T-helper 2 cell treated with Interferon-gamma antibody and Interleukin-4, amounts not matched to agents 5 μg/mL and 100 μg/mL, for 36 hours (primary cell): ENCODE measurements around the gene ANKRD16.

ENCODE experiments used
- DNase-seq: peaks from one replicate; pipeline ENCODE4 v3.0.0; 2021; ENCODE audit warnings: low spot score
- H3K27ac Mint-ChIP-seq: one replicate; pipeline ENCODE4 v1.8.0; 2021; ENCODE audit warnings: mild to moderate bottlenecking, mixed read lengths
- H3K27me3 Mint-ChIP-seq: one replicate; pipeline ENCODE4 v1.8.0; 2021; ENCODE audit warnings: low read depth, mixed read lengths
- H3K36me3 Mint-ChIP-seq: one replicate; pipeline ENCODE4 v1.8.0; 2021; ENCODE audit warnings: low read depth, mixed read lengths
- H3K4me1 Mint-ChIP-seq: one replicate; pipeline ENCODE4 v1.8.0; 2021; ENCODE audit warnings: low read depth, mixed read lengths
- H3K4me3 Mint-ChIP-seq: one replicate; pipeline ENCODE4 v1.8.0; 2022; ENCODE audit warnings: mild to moderate bottlenecking, moderate library complexity, mixed read lengths
- H3K9me3 Mint-ChIP-seq: one replicate; pipeline ENCODE4 v1.8.0; 2021; ENCODE audit warnings: mixed read lengths

The ANKRD16 gene

GRCh38 chr10:5896208-5897052, 6.7 kb upstream of the ANKRD16 start:
- peak overlapping the region; percentile 91 for H3K27ac Mint-ChIP-seq
- DNase-seq, result no peak
- H3K36me3 Mint-ChIP-seq, result peaks cover 43% of the 10 kb centered on the region
- peaks cover 42% of the 10 kb centered on the region for H3K4me1 Mint-ChIP-seq
- peaks cover 8% of the 10 kb centered on the region for H3K9me3 Mint-ChIP-seq
- H3K4me3 Mint-ChIP-seq, result peak overlapping the region; percentile 70
- H3K27me3 Mint-ChIP-seq, result no peaks in the 10 kb centered on the region

- Mint-ChIP-seq H3K4me1 (peaks cover 48% of the 10 kb centered on the region), H3K27me3 (no peaks in the 10 kb centered on the region), H3K4me3 (peak overlapping the region; percentile 70), H3K27ac (peak overlapping the region; percentile 91), H3K36me3 (peaks cover 43% of the 10 kb centered on the region), H3K9me3 (peaks cover 8% of the 10 kb centered on the region)
- no peak for DNase-seq
Measured at GRCh38 chr10:5895804-5896203, 6.1 kb upstream of the ANKRD16 start.

GRCh38 chr10:5895365-5895764, 5.7 kb upstream of the ANKRD16 start:
- peaks cover 8% of the 10 kb centered on the region for H3K9me3 Mint-ChIP-seq
- peaks cover 43% of the 10 kb centered on the region for H3K36me3 Mint-ChIP-seq
- no peak for DNase-seq
- H3K4me3 Mint-ChIP-seq, result peak overlapping the region; percentile 70
- peak overlapping the region; percentile 91 for H3K27ac Mint-ChIP-seq
- H3K4me1 Mint-ChIP-seq, result peaks cover 51% of the 10 kb centered on the region
- no peaks in the 10 kb centered on the region for H3K27me3 Mint-ChIP-seq

GRCh38 chr10:5894873-5895272, 5.2 kb upstream of the ANKRD16 start:
- peaks cover 51% of the 10 kb centered on the region for H3K4me1 Mint-ChIP-seq
- no peaks in the 10 kb centered on the region for H3K27me3 Mint-ChIP-seq

GRCh38 chr10:5894403-5894802, 4.7 kb upstream of the ANKRD16 start:
- H3K9me3 Mint-ChIP-seq, result peaks cover 8% of the 10 kb centered on the region
- peaks cover 51% of the 10 kb centered on the region for H3K4me1 Mint-ChIP-seq
- peaks cover 41% of the 10 kb centered on the region for H3K36me3 Mint-ChIP-seq
- H3K4me3 Mint-ChIP-seq, result no peak overlapping the region
- peak overlapping the region; percentile 67 for H3K27ac Mint-ChIP-seq
- no peak for DNase-seq
- no peaks in the 10 kb centered on the region for H3K27me3 Mint-ChIP-seq

More at GRCh38 chr10:5894873-5895272, 5.2 kb upstream of the ANKRD16 start:
- Mint-ChIP-seq H3K27ac (no peak overlapping the region), H3K9me3 (peaks cover 8% of the 10 kb centered on the region), H3K4me3 (no peak overlapping the region), H3K36me3 (peaks cover 41% of the 10 kb centered on the region)
- no peak for DNase-seq

- H3K36me3 Mint-ChIP-seq, result peaks cover 33% of the 10 kb centered on the region
Measured at GRCh38 chr10:5893321-5893720, 3.6 kb upstream of the ANKRD16 start.

GRCh38 chr10:5892007-5892406, 2.3 kb upstream of the ANKRD16 start:
- H3K36me3 Mint-ChIP-seq, result peaks cover 24% of the 10 kb centered on the region
- peaks cover 55% of the 10 kb centered on the region for H3K4me1 Mint-ChIP-seq
- H3K27me3 Mint-ChIP-seq, result no peaks in the 10 kb centered on the region

More at GRCh38 chr10:5893321-5893720, 3.6 kb upstream of the ANKRD16 start:
- Mint-ChIP-seq H3K4me1 (peaks cover 56% of the 10 kb centered on the region), H3K4me3 (no peak overlapping the region), H3K27me3 (no peaks in the 10 kb centered on the region), H3K27ac (no peak overlapping the region), H3K9me3 (peaks cover 8% of the 10 kb centered on the region)
- no peak for DNase-seq

GRCh38 chr10:5891009-5891408, 1.3 kb upstream of the ANKRD16 start:
- Mint-ChIP-seq H3K36me3 (peaks cover 22% of the 10 kb centered on the region), H3K9me3 (no peaks in the 10 kb centered on the region), H3K27ac (peak overlapping the region; percentile 83), H3K4me1 (peaks cover 45% of the 10 kb centered on the region), H3K27me3 (no peaks in the 10 kb centered on the region), H3K4me3 (peak overlapping the region; percentile 93)
- DNase-seq, result no peak

More at GRCh38 chr10:5892007-5892406, 2.3 kb upstream of the ANKRD16 start:
- H3K4me3 Mint-ChIP-seq, result peak overlapping the region; percentile 60
- H3K27ac Mint-ChIP-seq, result no peak overlapping the region
- no peaks in the 10 kb centered on the region for H3K9me3 Mint-ChIP-seq
- no peak for DNase-seq

GRCh38 chr10:5890452-5890915, 791 bp upstream of the ANKRD16 start:
- H3K27ac Mint-ChIP-seq, result peak overlapping the region; percentile 83
- no peaks in the 10 kb centered on the region for H3K9me3 Mint-ChIP-seq
- H3K27me3 Mint-ChIP-seq, result no peaks in the 10 kb centered on the region
- peak; percentile 38 for DNase-seq
- peaks cover 22% of the 10 kb centered on the region for H3K36me3 Mint-ChIP-seq
- peak overlapping the region; percentile 93 for H3K4me3 Mint-ChIP-seq
- peaks cover 40% of the 10 kb centered on the region for H3K4me1 Mint-ChIP-seq

- H3K4me1 Mint-ChIP-seq, result peaks cover 35% of the 10 kb centered on the region
Measured at GRCh38 chr10:5888843-5889623, 660 bp downstream of the ANKRD16 start.

GRCh38 chr10:5888351-5888750, 1.3 kb downstream of the ANKRD16 start:
- Mint-ChIP-seq H3K36me3 (peaks cover 21% of the 10 kb centered on the region), H3K27me3 (no peaks in the 10 kb centered on the region), H3K9me3 (no peaks in the 10 kb centered on the region), H3K27ac (peak overlapping the region; percentile 67), H3K4me1 (peaks cover 33% of the 10 kb centered on the region), H3K4me3 (peak overlapping the region; percentile 90)
- no peak for DNase-seq

More at GRCh38 chr10:5888843-5889623, 660 bp downstream of the ANKRD16 start:
- peak; percentile 59 for DNase-seq
- Mint-ChIP-seq H3K36me3 (peaks cover 21% of the 10 kb centered on the region), H3K4me3 (peak overlapping the region; percentile 90), H3K27me3 (no peaks in the 10 kb centered on the region), H3K9me3 (no peaks in the 10 kb centered on the region), H3K27ac (peak overlapping the region; percentile 67)

- Mint-ChIP-seq H3K9me3 (no peaks in the 10 kb centered on the region), H3K27me3 (no peaks in the 10 kb centered on the region), H3K4me3 (no peak overlapping the region), H3K27ac (peak overlapping the region; percentile 43), H3K4me1 (peaks cover 30% of the 10 kb centered on the region), H3K36me3 (peaks cover 26% of the 10 kb centered on the region)
- no peak for DNase-seq
Measured at GRCh38 chr10:5887641-5888040, 2.1 kb downstream of the ANKRD16 start.

GRCh38 chr10:5887029-5887428, 2.7 kb downstream of the ANKRD16 start:
- Mint-ChIP-seq H3K9me3 (no peaks in the 10 kb centered on the region), H3K27ac (no peak overlapping the region), H3K27me3 (no peaks in the 10 kb centered on the region), H3K4me3 (no peak overlapping the region), H3K4me1 (peaks cover 25% of the 10 kb centered on the region), H3K36me3 (peaks cover 29% of the 10 kb centered on the region)
- no peak for DNase-seq

- Mint-ChIP-seq H3K4me1 (peaks cover 15% of the 10 kb centered on the region), H3K9me3 (no peaks in the 10 kb centered on the region), H3K4me3 (no peak overlapping the region), H3K36me3 (peaks cover 31% of the 10 kb centered on the region), H3K27ac (no peak overlapping the region), H3K27me3 (no peaks in the 10 kb centered on the region)
- DNase-seq, result no peak
Measured at GRCh38 chr10:5885619-5886018, 4.1 kb downstream of the ANKRD16 start.
